PC-9 (cell line): ENCODE measurements around the gene INSYN2B.
"Not testable (repeated sequence)": the region's sequence is repeated elsewhere in the genome, so short reads cannot be mapped to it uniquely, and the experiment has no call there.

ENCODE experiments used
- CTCF ChIP-seq: fragments of 200-600 bp; sonication (generic); conservative IDR thresholded peaks from 2 replicates; pipeline ENCODE4 v1.6.1; 2017; ENCODE audit warnings: mixed run types, antibody characterized with exemption, mild to moderate bottlenecking, moderate library complexity
- EZH2 ChIP-seq: fragments of 200-600 bp; sonication (generic); IDR thresholded peaks from 2 replicates; pipeline ENCODE4 v1.8.0; 2017; ENCODE audit warnings: antibody characterized with exemption, low read depth

GRCh38 chr5:169953196-169953595 is 27.1 kb downstream of the INSYN2B start:
- not testable (repeated sequence) for TF ChIP-seq CTCF, EZH2
